Measurements from ENCODE around the gene NSDHL. TPM values are rescaled to one million over a fixed set of nuclear protein-coding genes. Genes with fewer than 3 reads are reported as not detected.

The NSDHL gene
- total RNA-seq (2016; rRNA removed; fragmentation: Illumina TruSeq; extraction: Trizol) (47.6 and 49.3 TPM in 2 replicates), polyA plus RNA-seq (2011; rRNA removed) (26.2 and 35.9 TPM in 2 replicates), polyA minus RNA-seq (2011; rRNA and poly(A)+ RNA removed; ENCODE audit: low replicate concordance) (25.4 and 33.9 TPM in 2 replicates), Bru-seq, nascent RNA (percentile 64 among the genes with signal in this experiment), BruChase-seq, experiment 1, labeled RNA remaining after a 6-hour chase (percentile 59 among the genes with signal in this experiment), BruChase-seq, experiment 2, labeled RNA remaining after a 2-hour chase (percentile 60 among the genes with signal in this experiment)
- total RNA-seq (2016; cell fraction: cytosol; rRNA removed; fragmentation: Illumina TruSeq; extraction: Trizol; ENCODE audit: low read depth): 14.6 and 16.3 TPM in 2 replicates
- 48.7 and 49.0 TPM in 2 replicates for total RNA-seq (2016; cell fraction: insoluble cytoplasmic fraction; rRNA removed; fragmentation: Illumina TruSeq; extraction: Trizol)
- total RNA-seq (2016; cell fraction: membrane; rRNA removed; fragmentation: Illumina TruSeq; extraction: Trizol): 15.7 and 16.5 TPM in 2 replicates
- 32.0 and 33.8 TPM in 2 replicates for total RNA-seq (2016; cell fraction: nucleus; rRNA removed; fragmentation: Illumina TruSeq; extraction: Trizol)
- polyA plus RNA-seq (2011; cell fraction: cytosol; rRNA removed): 22.8 and 35.7 TPM in 2 replicates
- 8.5 and 13.3 TPM in 2 replicates for polyA plus RNA-seq (2011; cell fraction: nucleus; rRNA removed)
- polyA plus RNA-seq (2012): 34.8 and 39.7 TPM in 2 replicates
- polyA plus RNA-seq (2016; cell fraction: cytosol; fragmentation: Illumina TruSeq; extraction: Trizol; ENCODE audit: low read depth): 12.6 and 14.3 TPM in 2 replicates
- 60.9 and 65.3 TPM in 2 replicates for polyA plus RNA-seq (2016; cell fraction: insoluble cytoplasmic fraction; fragmentation: Illumina TruSeq; extraction: Trizol; ENCODE audit: low read depth)
- 12.5 and 13.4 TPM in 2 replicates for polyA plus RNA-seq (2016; cell fraction: membrane; fragmentation: Illumina TruSeq; extraction: Trizol; ENCODE audit: low read depth)
- polyA plus RNA-seq (2016; cell fraction: nucleus; fragmentation: Illumina TruSeq; extraction: Trizol; ENCODE audit: insufficient read depth, low read depth): 55.3 and 58.9 TPM in 2 replicates
- 10.3 and 13.8 TPM in 2 replicates for polyA minus RNA-seq (2011; cell fraction: cytosol; rRNA and poly(A)+ RNA removed)
- polyA minus RNA-seq (2011; cell fraction: nucleus; rRNA and poly(A)+ RNA removed): 9.4 and 11.8 TPM in 2 replicates
- long read RNA-seq, experiment 1, transcript NSDHL-203 (9 exons, 1,630 nt): minor isoform, 8 of 75 reads
- long read RNA-seq, experiment 1, transcript NSDHL-201 (8 exons, 1,929 nt): major isoform, 56 of 75 reads
- long read RNA-seq, experiment 1, partial matches to known transcripts: 9 of 75 reads
- long read RNA-seq, experiment 1, other reads (novel, unspliced or antisense): 2 of 75 reads
- long read RNA-seq, experiment 2, transcript NSDHL-201 (8 exons, 1,929 nt): major isoform, 44 of 69 reads
- long read RNA-seq, experiment 2, partial matches to known transcripts: 15 of 69 reads
- long read RNA-seq, experiment 2, other reads (novel, unspliced or antisense): 7 of 69 reads

DNA sequence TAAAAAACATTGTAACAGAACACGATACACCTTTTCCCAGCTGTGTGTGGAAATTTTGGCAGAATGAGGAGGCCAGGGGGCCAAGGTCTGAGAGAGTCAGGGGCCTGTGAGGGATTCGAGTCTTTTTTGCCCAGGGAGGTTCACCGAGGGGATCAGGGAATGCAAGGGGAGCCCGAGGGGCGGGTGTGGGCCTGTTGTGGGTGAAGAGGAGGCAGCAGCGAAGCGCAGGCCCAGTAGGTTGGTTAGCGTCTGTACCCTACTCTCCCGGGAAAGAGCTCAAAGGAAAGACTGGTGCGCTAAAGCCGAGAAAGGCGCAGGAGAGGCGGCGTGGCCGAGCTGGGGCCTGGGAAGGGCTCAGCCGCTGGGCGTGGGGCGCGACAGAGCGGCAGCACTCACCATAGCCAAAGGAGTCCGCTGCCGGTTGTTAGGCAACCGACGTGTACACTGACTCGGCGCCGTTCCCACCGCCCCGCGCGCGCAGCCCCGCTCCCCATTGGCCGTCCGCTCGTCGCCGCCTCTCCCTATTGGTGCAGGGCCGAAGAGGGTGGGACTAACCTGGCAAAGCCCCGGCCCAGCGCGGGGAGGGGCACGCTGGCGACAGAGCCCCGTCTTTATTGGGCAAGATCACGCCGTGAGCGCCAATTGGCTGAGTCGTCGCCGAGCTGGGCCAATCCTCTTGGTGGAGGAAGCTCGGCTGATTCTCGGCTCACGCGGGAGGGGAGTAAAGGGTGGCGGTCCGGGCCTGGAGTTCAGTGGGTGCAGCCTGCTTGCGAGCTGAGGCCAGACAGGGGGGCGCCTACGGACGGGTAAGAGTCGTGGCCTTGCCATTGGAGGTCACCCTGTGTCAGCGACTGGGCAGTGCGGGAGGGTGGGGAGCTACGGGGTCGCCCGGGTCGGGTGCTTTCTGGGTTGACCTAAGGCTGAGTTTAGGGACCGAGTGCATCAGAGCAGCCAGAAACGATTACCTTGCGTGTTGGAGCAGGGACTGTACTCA is at the start of gene NSDHL, which contains the start of gene CETN2:
NSDHL (plus strand) TSS at position 752 of the 994 bp plus-strand sequence. CDS start 15,262 bp downstream, outside the sequence.
CETN2 (minus strand) TSS at position 446 of the 994 bp plus-strand sequence; CDS start at position 399, 47 bp downstream.
- peaks cover 43% of the 10 kb centered on the region for H3K79me2 ChIP-seq (ENCODE audit: insufficient read depth, low read length)
- TF ChIP-seq BORCS8-MEF2B (CRISPR knock-in tag; IDR thresholded peaks at IDR 0.05) (peak; percentile 32; the same call in 1 of the 2 replicates), ZHX1 (CRISPR knock-in tag; IDR thresholded peaks at IDR 0.05; ENCODE audit: low read depth) (no peak), MAFF (IDR thresholded peaks at IDR 0.05; ENCODE audit: low read depth, low read length) (no peak), ZNF790 (CRISPR knock-in tag; IDR thresholded peaks at IDR 0.05; ENCODE audit: borderline replicate concordance) (peak; percentile 31; the same call in 1 of the 2 replicates), SOX6 (IDR thresholded peaks at IDR 0.05) (no peak), SOX6 (CRISPR knock-in tag; IDR thresholded peaks at IDR 0.05) (no peak; the same call in 1 of the 2 replicates), ESRRA (CRISPR knock-in tag; IDR thresholded peaks at IDR 0.05; ENCODE audit: low read depth) (peak; percentile 40; the same call in 1 of the 2 replicates)
- TF ChIP-seq, protein P1, sequence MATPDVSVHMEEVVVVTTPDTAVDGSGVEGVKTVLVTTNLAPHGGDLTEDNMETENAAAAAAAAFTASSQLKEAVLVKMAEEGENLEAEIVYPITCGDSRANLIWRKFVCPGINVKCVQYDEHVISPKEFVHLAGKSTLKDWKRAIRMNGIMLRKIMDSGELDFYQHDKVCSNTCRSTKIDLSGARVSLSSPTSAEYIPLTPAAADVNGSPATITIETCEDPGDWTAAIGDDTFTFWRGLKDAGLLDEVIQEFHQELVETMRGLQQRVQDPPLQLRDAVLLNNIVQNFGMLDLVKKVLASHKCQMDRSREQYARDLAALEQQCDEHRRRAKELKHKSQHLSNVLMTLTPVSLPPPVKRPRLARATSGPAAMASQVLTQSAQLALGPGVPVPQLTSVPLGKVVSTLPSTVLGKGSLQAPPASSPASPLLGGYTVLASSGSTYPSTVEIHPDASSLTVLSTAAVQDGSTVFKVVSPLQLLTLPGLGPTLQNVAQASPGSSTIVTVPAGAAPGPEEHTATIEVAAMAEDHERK (CRISPR knock-in tag; IDR thresholded peaks at IDR 0.05; ENCODE audit: low read depth): peak; percentile 66

More for the DNA sequence above, at the start of gene NSDHL, which contains the start of gene CETN2:
- 0 out of 2 replicates have a peak, but pooled peaks cover 3% of the 10 kb centered on the region for H4K20me1 ChIP-seq (ENCODE audit: insufficient read depth, low read length)
- peak within 1 kb of the TSS; percentile 77 for H3K4me2 ChIP-seq (ENCODE audit: low read depth, low read length)
- peak; percentile 61 for FAIRE-seq
- POLR2A ChIA-PET: interaction anchor here (1.0 kb wide), 1 partner anchor 10 kb away, joined by 5 read pairs; no protein-coding TSS in a partner anchor
- H3K9me3 ChIP-seq (ENCODE audit: low read length): no peaks in the 10 kb centered on the region
- peak within 1 kb of the TSS; percentile 95 for H3K27ac ChIP-seq (ENCODE audit: extremely low read length, insufficient read depth, low read length)
- CTCF ChIA-PET (ENCODE audit: low intra/inter-chr PET ratio, low total read pairs): no interaction called here
- peak within 1 kb of the TSS; percentile 71 to 84 (median 84) for H3K4me3 ChIP-seq (replicated peaks in 1 of 3; ENCODE audit: insufficient read depth in 1 of 3, low read depth in 2 of 3, low read length in 3 of 3)
- intact Hi-C loops (cut with micrococcal nuclease; ENCODE audit: unreplicated experiment) (no loop called here), in situ Hi-C loops (cut with HindIII; ENCODE audit: extremely low pct_ligation_motif_present, low pct_unique_long_range_greater_than_20kb) (no loop called here)
- peaks cover 30% of the 10 kb centered on the region for H3K4me1 ChIP-seq (ENCODE audit: insufficient read depth, low read length)
- no peaks in the 10 kb centered on the region; a peak in 1 of 5 replicates for H3K27me3 ChIP-seq (ENCODE audit: control insufficient read depth in 1 of 2, insufficient read depth in 2 of 2, low read length in 2 of 2)
- H3K9ac ChIP-seq (ENCODE audit: insufficient read depth, low read depth, low read length): peak within 1 kb of the TSS; percentile 91
- peak; percentile 95 for ATAC-seq
- TSS peak; percentile 56 for BruUV-seq (replicated peaks)
- WGBS (ENCODE audit: low lambda C conversion rate): 5% methylated on average over 3 of the region's 71 CpGs
- DNase-seq (ENCODE audit: low spot score): peak; percentile 91
- H2AFZ ChIP-seq (ENCODE audit: low read length): no peak within 1 kb of the TSS
- H3K36me3 ChIP-seq (replicated peaks in 1 of 2; ENCODE audit: control insufficient read depth in 1 of 2, insufficient read depth in 2 of 2, low read length in 2 of 2): 0 out of 5 replicates have a peak, but pooled peaks cover 0 to 6% of the 10 kb centered on the region in 2 experiments

Measured in HepG2 (cell line).